Stomach (tissue), 9 donors: Measurements from ENCODE around the gene ATP6V0E2. TPM values are rescaled to one million over a fixed set of nuclear protein-coding genes. Genes with fewer than 3 reads are reported as not detected.
A peak's percentile ranks its signal among the peaks of the same experiment; 100 is the strongest.

Experiments used
- DNase-seq, 2 donors: peaks; one replicate each; pipeline versions ENCODE4 v3.0.0 to v3.0.0-alpha.2; 2013 to 2019
- H3K27ac ChIP-seq, 5 donors: fragments of 200-600 bp in 4 of 5; sonication (generic) in 4 of 5; one replicate each; pipeline ENCODE4 v1.5.1; 2013 to 2019; ENCODE audit warnings: mild to moderate bottlenecking in 1 of 5, moderate library complexity in 1 of 5
- H3K27me3 ChIP-seq, 3 donors: fragments of 200-600 bp; sonication (generic); one replicate each; pipeline ENCODE4 v1.5.1; 2017 to 2019; ENCODE audit warnings: mixed run types in 1 of 3
- H3K36me3 ChIP-seq, 4 donors: fragments of 200-600 bp; sonication (generic); 1 replicate in 3 of 4; 2 replicates in 1 of 4; pipeline ENCODE4 v1.5.1; 2016 to 2019
- H3K4me1 ChIP-seq, 4 donors: fragments of 200-600 bp; sonication (generic); one replicate each; pipeline ENCODE4 v1.5.1; 2016 to 2019
- H3K4me3 ChIP-seq, 4 donors: fragments of 200-600 bp; sonication (generic) in 3 of 4; one replicate each; pipeline ENCODE4 v1.5.1; 2016 to 2019; ENCODE audit warnings: mild to moderate bottlenecking in 1 of 4
- H3K9me3 ChIP-seq, 4 donors: fragments of 200-600 bp; sonication (generic); one replicate each; pipeline ENCODE4 v1.5.1; 2016 to 2019
- CTCF ChIP-seq, 7 experiments: fragments of 450-650 bp in 4 of 7; fragments of 200-600 bp in 3 of 7; sonication (generic) in 3 of 7; IDR thresholded peaks; one replicate each; pipeline ENCODE4 v1.5.1; 2016 to 2019; ENCODE audit warnings: antibody characterized with exemption in 7 of 7, control low read depth in 2 of 7, mild to moderate bottlenecking in 1 of 7
- EP300 ChIP-seq: sonication (generic); formaldehyde crosslinking; IDR thresholded peaks from one replicate; pipeline ENCODE4 v1.6.1; 2017; ENCODE audit warnings: antibody characterized with exemption
- POLR2A ChIP-seq, 4 donors: fragments of 450-650 bp; IDR thresholded peaks; one replicate each; pipeline ENCODE4 v1.6.1; 2016; ENCODE audit warnings: antibody characterized with exemption in 4 of 4, control low read depth in 2 of 4, mild to moderate bottlenecking in 1 of 4, moderate library complexity in 1 of 4
- POLR2AphosphoS5 ChIP-seq, 3 donors: sonication (generic); formaldehyde crosslinking; IDR thresholded peaks; one replicate each; pipeline ENCODE4 v1.6.1; 2016; ENCODE audit warnings: antibody characterized with exemption in 3 of 3
- WGBS, 5 donors: extraction: QIAGEN DNeasy Blood & Tissue Kit in 3 of 5; methylation state at CpG; one replicate each; pipeline versions ENCODE4 v1.1.5 to v1.1.7; 2013 to 2018; 5-methylcytosine and 5-hydroxymethylcytosine counted together
- intact Hi-C: fragments of 100-400 bp; cut with DNase I; formaldehyde crosslinking; loops from one replicate; pipeline ENCODE4 v1.15.1; 2023; ENCODE audit warnings: low total_unique reads
- polyA plus RNA-seq, 3 donors: library from polyadenylated mRNA; stranded (reverse); fragments of 200-250 nt; gene quantifications; one replicate each; pipeline ENCODE4 v1.2.3, GENCODE V29; 2013
- total RNA-seq, 5 donors: library from RNA; depleted of rRNA; stranded (reverse); fragments of >200 nt; gene quantifications; one replicate each; pipeline versions ENCODE4 v1.1.0 to v1.2.3, GENCODE V29; 2014 to 2016
- donor health status: healthy with polysubstance abuse.
- donor health status: Bipolar disorder and iron deficiency.
- donor health status: healthy.

Gene ATP6V0E2
- total and polyA plus RNA-seq, 8 donors, result 5.1 to 83.5 (median 17.1) TPM; not detected in 1

- H3K27ac ChIP-seq, result no peak overlapping the region
- intact Hi-C loops, result no loop called here
- DNase-seq, result peak in 1 of 2 donors; percentile 4
Observed at GRCh38 chr7:149871576-149871975, 2.2 kb upstream of the ATP6V0E2 start.

GRCh38 chr7:149872419-149873073, 1.2 kb upstream of the ATP6V0E2 start:
- peaks cover 4 to 31% (median 28%) of the 10 kb centered on the region in 4 donors for H3K4me1 ChIP-seq
- 22 to 27% (median 22%) methylated on average over 13 of the region's 13 CpGs for WGBS, 5 donors
- peak overlapping the region in 4 of 5 donors; percentile 75 to 94 (median 87) for H3K27ac ChIP-seq
- peaks cover 0 to 14% (median 0%) of the 10 kb centered on the region in 4 donors for H3K36me3 ChIP-seq
- DNase-seq, result peak; percentile 67 to 94
- H3K4me3 ChIP-seq, result peak overlapping the region; percentile 56 to 90 (median 67)
- H3K9me3 ChIP-seq, result no peaks in the 10 kb centered on the region
- no peaks in the 10 kb centered on the region for H3K27me3 ChIP-seq
- TF ChIP-seq POLR2AphosphoS5 (IDR thresholded peaks at IDR 0.05), result peak; percentile 52 to 65 (median 54)
- TF ChIP-seq EP300, result no peak
- intact Hi-C loops, result no loop called here

More at GRCh38 chr7:149871576-149871975, 2.2 kb upstream of the ATP6V0E2 start:
- Histone ChIP-seq H3K4me1 (peaks cover 4 to 31% (median 30%) of the 10 kb centered on the region in 4 donors), H3K36me3 (peaks cover 0 to 10% (median 1%) of the 10 kb centered on the region in 4 donors), H3K4me3 (no peak overlapping the region), H3K27me3 (no peaks in the 10 kb centered on the region), H3K9me3 (no peaks in the 10 kb centered on the region)
- TF ChIP-seq CTCF (IDR thresholded peaks at IDR 0.05), result no peak
- TF ChIP-seq EP300, result no peak
- no peak for TF ChIP-seq POLR2A (IDR thresholded peaks at IDR 0.05)
- TF ChIP-seq POLR2AphosphoS5 (IDR thresholded peaks at IDR 0.05), result no peak
- WGBS, 5 donors, result 88 to 96% (median 90%) methylated on average over 1 of the region's 1 CpG

DNA sequence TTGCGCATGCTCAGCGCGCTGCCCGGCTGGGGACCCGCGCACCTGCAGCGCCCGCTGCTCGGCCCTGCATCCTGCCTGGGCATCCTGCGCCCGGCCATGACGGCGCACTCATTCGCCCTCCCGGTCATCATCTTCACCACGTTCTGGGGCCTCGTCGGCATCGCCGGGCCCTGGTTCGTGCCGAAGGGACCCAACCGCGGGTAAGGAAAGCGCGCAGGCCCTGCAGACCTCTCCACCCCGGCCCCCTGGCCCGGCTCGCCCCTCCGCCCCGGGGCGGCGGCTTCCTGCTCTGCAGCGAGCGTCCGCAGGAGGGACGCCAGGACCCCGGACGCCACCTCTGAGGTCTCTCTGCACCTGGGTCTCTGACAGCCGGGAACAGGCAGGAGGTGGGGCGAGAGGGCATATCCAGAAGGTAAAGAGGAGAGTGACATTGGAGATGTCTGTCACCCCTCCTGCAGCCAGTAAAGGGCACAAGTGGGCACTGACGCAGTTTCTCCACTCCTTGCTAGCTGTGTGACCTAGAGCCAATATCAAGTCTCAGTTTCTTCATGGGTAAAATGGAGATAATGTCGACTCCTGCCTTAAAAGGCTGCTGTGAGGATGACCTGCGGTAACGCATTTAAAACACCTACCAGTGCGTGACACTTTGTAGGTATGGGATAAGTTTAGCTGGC, 338 bp downstream of the ATP6V0E2 start:
- H3K27ac ChIP-seq, result peak overlapping the region; percentile 37 to 94 (median 84)
- no peaks in the 10 kb centered on the region for H3K27me3 ChIP-seq
- peaks cover 4 to 31% (median 28%) of the 10 kb centered on the region in 4 donors for H3K4me1 ChIP-seq
- no peak for DNase-seq
- 5 to 18% (median 8%) methylated on average over 20 to 46 of the region's 46 CpGs for WGBS, 5 donors
- intact Hi-C loops, result no loop called here
- TF ChIP-seq POLR2AphosphoS5 (IDR thresholded peaks at IDR 0.05) (peak in 1 of 3 donors; percentile 33), CTCF (IDR thresholded peaks at IDR 0.05) (no peak)
- peaks cover 0 to 28% (median 2%) of the 10 kb centered on the region in 4 donors for H3K36me3 ChIP-seq
- H3K4me3 ChIP-seq, result peak overlapping the region; percentile 56 to 90 (median 67)
- H3K9me3 ChIP-seq, result no peaks in the 10 kb centered on the region

- 34 to 66% (median 57%) methylated on average over 8 of the region's 8 CpGs for WGBS, 5 donors
- DNase-seq, result peak; percentile 4 to 69
- TF ChIP-seq CTCF (IDR thresholded peaks at IDR 0.05) (no peak), POLR2A (IDR thresholded peaks at IDR 0.05) (no peak), EP300 (no peak), POLR2AphosphoS5 (IDR thresholded peaks at IDR 0.05) (no peak)
- H3K27ac ChIP-seq, result peak overlapping the region in 2 of 5 donors; percentile 28 to 94
- no peaks in the 10 kb centered on the region for H3K27me3 ChIP-seq
- intact Hi-C loops, result no loop called here
- H3K4me3 ChIP-seq, result peak overlapping the region; percentile 56 to 90 (median 67)
- peaks cover 4 to 31% (median 28%) of the 10 kb centered on the region in 4 donors for H3K4me1 ChIP-seq
- peaks cover 0 to 33% (median 7%) of the 10 kb centered on the region in 4 donors for H3K36me3 ChIP-seq
- no peaks in the 10 kb centered on the region for H3K9me3 ChIP-seq
Observed at GRCh38 chr7:149874644-149875028, 867 bp downstream of the ATP6V0E2 start.
